ENCODE measurements around the gene NEK11.
A peak's percentile ranks its signal among the peaks of the same experiment; 100 is the strongest.

NEK11 gene

GRCh38 chr3:131223373-131224289, 197.0 kb downstream of the NEK11 start:
- DNase-seq = no peak

DNA sequence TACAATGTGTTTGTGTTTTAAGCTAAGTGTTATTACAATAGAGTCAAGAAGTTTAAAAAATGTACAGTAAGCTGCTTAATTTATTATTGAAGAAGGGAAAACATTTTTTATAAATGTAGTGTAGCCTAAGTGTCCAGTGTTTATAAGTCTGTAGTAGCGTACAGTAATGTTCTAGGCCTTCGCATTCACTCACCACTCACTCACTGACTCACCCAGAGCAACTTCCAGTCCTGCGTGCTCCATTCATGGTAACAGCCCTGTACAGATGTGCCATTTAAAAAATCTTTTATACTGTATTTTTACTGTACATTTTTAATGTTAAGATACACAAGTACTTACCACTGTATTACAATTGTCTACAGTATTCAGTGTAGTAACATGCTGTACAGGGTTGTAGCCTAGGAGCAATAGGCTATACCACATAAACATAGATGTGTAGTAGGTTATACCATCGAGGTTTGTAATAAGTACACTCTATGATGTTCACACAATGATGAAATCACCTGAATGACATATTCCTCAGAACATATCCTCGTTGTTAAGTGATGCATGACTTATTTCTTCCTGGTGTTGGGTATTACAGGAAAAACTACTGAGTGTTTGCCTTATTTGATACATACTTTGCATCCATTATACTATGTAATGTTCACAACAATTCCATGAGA, 198.3 kb downstream of the NEK11 start:
- DNase-seq = no peak

GRCh38 chr3:131228522-131228921, 201.8 kb downstream of the NEK11 start:
- DNase-seq = no peak

- no peak for DNase-seq
These were observed 205.2 kb downstream of the NEK11 start for GRCh38 chr3:131231710-131232389.

GRCh38 chr3:131232711-131233267, 206.1 kb downstream of the NEK11 start:
- no peak for DNase-seq

DNA sequence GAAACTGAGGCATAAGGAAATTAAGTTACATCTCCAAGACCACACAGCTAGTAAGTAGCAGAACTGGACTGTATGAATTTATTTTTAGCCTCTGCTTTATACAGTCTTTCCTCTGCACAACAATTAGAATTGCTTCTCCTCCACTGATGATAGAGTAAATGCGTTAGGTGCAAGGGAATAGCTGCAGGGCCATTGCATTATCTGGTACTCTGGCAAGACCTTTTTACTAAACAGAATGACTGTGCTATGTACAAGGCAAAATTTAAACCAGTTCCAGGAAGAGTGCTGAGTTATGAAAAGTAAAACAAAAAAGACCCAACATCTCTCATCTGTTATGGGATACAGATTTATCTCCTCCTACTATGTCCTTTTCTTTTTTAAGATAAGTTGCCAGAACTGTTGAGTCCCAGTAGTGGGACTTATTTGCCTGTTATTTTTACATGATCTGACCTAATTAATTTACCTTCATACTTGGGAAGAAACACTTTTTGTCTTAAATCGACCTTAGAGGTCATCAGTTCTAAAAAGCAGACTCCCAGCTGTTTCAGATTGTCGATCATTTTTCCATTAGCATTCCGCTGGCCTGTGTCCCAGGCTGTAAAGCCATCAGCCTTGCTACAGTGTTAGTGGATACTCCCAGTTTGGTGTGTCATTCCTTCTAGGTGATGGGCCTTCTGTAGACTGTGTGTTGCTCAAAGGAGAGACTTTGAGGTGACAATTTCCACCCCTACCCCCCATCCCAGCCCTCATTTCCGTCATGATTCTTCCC, 207.4 kb downstream of the NEK11 start:
- no peak for DNase-seq

GRCh38 chr3:131236421-131236820, 209.7 kb downstream of the NEK11 start:
- DNase-seq = no peak

- DNase-seq = no peak
These were observed 211.8 kb downstream of the NEK11 start for GRCh38 chr3:131238496-131238895.

GRCh38 chr3:131239267-131239666, 212.6 kb downstream of the NEK11 start:
- DNase-seq = no peak

DNA sequence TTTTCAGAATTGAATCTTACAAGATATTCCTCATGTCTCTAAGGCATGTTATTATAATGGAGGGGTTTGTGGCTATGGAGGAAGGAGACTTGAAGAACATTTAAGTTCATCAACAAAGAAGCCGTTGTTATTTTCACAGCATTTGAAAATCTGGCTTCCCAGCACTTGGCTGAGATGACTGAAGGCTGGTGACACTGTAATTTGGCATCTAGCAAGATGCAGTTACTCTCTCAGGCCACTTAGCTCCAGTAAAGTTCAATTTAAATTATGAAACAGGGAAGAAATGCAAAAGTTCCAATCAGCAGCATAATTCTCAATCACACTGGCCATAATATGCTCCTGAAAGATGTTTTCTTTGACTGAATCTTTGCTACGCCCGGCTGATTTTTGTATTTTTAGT, 215.5 kb downstream of the NEK11 start:
- peak in 1 of 56 donors; percentile 0 for DNase-seq

DNA sequence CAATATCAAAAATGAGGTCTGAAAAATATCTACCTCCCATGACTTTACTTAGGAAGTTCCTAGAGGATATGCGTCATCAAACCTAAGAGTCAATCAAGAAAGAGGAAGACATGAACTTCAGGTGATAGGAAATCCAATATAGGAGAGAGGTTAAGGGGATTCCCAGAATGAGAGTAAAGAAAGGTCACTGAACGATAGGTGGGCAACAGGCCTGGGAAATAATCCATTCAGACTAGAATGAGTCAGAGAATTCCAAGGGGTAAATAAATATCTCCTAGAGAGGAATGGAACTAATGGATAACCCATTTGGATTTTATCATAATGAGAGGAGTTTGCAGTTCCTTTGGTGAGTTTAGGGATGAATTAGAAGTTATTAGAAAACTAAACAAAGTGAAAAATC, 223.8 kb downstream of the NEK11 start:
- no peak for DNase-seq

DNA sequence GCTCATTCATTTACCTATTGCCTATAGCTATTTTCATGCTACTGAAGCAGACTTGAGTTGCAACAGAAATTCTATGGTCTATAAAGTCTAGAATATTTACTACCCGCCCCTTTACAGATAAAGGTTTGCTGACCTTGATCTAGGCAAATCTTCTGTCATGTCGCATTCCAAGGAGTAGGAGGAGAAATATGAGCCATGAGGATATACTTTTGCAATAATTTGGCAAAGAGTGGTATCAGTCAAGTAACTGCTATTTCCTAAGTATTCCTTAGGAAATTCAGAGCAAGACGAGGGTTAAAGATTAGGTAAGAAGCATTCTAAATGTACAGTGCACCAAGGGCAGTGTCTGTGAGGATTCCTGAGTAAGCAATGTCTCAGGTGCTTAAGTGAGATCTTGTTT, 233.8 kb downstream of the NEK11 start:
- DNase-seq = no peak

DNA sequence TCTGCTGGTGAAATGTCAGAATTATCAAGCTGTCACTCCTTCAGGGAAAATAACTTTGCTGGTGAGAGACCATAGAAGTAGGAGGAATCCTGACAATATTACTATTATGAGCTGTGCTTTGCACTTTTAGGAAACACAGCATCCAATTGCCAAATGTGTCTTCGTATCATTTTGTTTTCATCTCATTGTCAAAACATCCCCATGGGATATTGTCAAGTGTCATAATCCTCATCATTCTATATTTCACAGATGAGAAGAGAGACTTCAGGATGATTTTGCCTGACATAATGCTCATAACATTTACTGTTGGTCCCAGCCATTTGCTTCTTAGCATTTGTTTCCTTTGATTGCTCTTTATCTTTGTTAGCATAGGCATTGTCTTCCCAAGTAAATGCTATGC, 234.4 kb downstream of the NEK11 start:
- DNase-seq = no peak

- no peak for DNase-seq
These were observed 248.9 kb downstream of the NEK11 start for GRCh38 chr3:131275556-131275955.

DNA sequence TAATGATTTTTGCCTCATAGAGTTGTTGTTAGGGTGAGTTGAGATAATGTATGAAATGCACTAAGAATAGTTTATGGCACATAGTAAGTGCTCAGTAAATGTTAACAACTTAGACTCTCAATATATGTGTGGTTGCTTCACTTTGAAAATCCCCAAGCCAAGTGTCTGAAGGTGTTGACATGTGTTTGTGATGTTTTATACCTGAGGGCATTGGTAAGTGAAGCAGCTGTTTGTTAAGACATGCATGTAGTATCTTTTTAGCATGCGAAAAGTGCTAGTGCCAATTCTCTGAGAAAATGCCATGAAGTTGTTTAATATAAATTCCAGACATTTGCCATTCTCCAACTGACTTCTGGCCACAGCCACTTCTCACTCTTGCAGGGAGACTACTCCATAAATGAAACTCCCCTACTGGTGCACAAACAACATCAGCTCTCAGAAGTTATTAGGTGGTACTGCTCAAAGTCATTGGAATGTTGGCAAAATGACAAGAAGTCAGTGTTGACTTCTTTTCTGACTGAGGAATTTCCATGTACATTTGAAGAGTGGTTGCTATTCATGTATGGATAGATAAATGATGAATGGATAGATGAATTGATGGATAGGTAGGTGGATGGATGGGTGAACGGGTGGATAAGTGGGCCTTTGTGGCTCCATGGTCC, 251.3 kb downstream of the NEK11 start:
- no peak for DNase-seq

DNA sequence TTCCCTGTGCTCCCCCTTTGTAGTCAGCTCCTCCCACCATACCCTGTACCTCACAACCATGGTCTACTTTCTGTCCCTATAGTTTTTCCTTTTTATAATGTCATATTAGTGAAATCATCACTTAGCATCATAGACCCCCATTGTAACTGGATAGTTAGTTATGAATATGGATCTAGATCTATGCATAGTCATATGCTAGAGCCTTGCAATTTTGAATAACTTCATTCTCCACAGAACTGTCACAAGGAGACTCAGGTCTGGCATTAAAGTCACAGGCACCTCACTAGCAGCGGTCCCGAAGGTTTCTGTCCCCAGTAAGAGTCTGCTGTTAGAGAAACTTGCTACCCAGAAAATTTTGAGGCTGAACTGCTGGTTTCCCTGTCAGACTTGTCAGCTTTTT, 252.9 kb downstream of the NEK11 start:
- no peak for DNase-seq

- no peak for DNase-seq
These were observed 255.7 kb downstream of the NEK11 start for GRCh38 chr3:131282379-131282778.

DNA sequence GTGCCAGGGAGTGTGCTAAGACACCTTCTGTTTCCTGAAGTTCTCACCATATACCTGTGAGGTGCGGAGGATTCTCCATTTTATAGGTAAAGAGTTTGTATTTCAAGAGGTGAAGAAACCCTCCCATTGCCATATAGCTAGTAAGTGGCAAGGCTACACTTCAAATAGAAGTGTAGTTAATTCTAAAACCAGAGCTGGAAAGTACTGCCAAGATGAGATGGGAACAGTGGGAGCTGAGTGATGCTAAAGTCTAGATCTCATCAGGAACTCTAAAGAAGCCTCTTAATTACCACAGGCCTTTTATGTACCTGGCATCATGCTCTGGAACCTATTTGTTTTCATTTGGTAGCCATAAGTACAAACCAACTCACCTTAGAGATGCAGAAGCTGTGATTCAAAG, 256.3 kb downstream of the NEK11 start:
- no peak for DNase-seq

- no peak for DNase-seq
These were observed 257.2 kb downstream of the NEK11 start for GRCh38 chr3:131283862-131284261.

DNA sequence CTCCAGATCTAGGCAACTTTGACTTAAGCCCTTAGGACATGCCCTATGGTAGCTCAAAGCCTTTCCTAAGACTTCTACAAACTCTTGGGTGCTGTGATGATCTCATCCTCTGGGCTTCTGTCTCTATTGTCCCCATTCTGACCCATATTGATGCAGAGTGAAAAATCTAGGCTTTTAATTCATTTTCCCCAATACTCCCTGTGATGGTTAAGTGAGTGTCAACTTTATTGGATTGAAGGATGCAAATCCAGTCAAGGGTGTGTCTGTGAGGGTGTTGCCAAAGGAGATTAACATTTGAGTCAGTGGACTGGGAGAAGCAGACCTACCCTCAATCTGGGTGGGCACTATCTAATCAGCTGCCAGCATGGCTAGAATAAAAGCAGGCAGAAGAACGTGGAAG, 257.6 kb downstream of the NEK11 start:
- no peak for DNase-seq

- DNase-seq = no peak
These were observed 258.8 kb downstream of the NEK11 start for GRCh38 chr3:131285456-131285855.
